Common myeloid progenitor, CD34-positive (primary cell): Measurements from ENCODE around the gene TMCC2.
A peak's percentile ranks its signal among the peaks of the same experiment; 100 is the strongest.

ENCODE experiments used
- CTCF ChIA-PET: fragments of 350-600 bp; sonication (Branson Sonifier 250); formaldehyde crosslinking; loops from one replicate; lab custom pipeline; 2021; ENCODE audit warnings: antibody characterized with exemption; lab: Charles Lee
- POLR2A ChIA-PET: fragments of 350-600 bp; sonication (Branson Sonifier 250); formaldehyde crosslinking; loops from one replicate; lab custom pipeline; 2021; ENCODE audit warnings: antibody characterized with exemption; lab: Charles Lee
- DNase-seq, 3 donors: peaks; one replicate each; pipeline versions ENCODE4 v3.0.0 to v3.0.0-alpha.2; 2013
- H3K27ac ChIP-seq, 2 experiments: 1 replicate in 1 of 2; 2 replicates in 1 of 2; pipeline ENCODE4 v1.7.0; 2013; ENCODE audit warnings: inconsistent platforms in 2 of 2, low read length in 2 of 2, mild to moderate bottlenecking in 2 of 2, low read depth in 1 of 2, moderate library complexity in 1 of 2; ENCODE audit not compliant: severe bottlenecking in 2 of 2, insufficient read depth in 1 of 2, poor library complexity in 1 of 2
- H3K27me3 ChIP-seq, 5 experiments: replicated peaks in 2 of 5; 1 replicate in 3 of 5; 2 replicates in 2 of 5; pipeline versions ENCODE4 v1.6.1 to v1.7.0; 2013; ENCODE audit warnings: low read length in 4 of 5, mild to moderate bottlenecking in 2 of 5, moderate library complexity in 2 of 5, inconsistent platforms in 1 of 5; ENCODE audit not compliant: insufficient read depth in 5 of 5, control insufficient read depth in 4 of 5
- H3K36me3 ChIP-seq, 4 experiments: 1 replicate in 2 of 4; 2 replicates in 2 of 4; pipeline versions ENCODE4 v1.6.1 to v1.7.0; 2013; ENCODE audit warnings: low read length in 3 of 4, control low read depth in 1 of 4, mild to moderate bottlenecking in 1 of 4; ENCODE audit not compliant: control insufficient read depth in 4 of 4, insufficient read depth in 4 of 4
- H3K4me1 ChIP-seq, 4 experiments: 1 replicate in 3 of 4; 2 replicates in 1 of 4; pipeline versions ENCODE4 v1.6.1 to v1.7.1; 2013; ENCODE audit warnings: low read length in 3 of 4, mild to moderate bottlenecking in 3 of 4, control low read depth in 1 of 4, inconsistent platforms in 1 of 4, moderate library complexity in 1 of 4; ENCODE audit not compliant: control insufficient read depth in 4 of 4, insufficient read depth in 4 of 4; ENCODE audit errors: control extremely low read depth in 1 of 4
- H3K4me3 ChIP-seq, 7 experiments: 1 replicate in 4 of 7; 2 replicates in 3 of 7; pipeline versions ENCODE4 v1.5.1 to v1.7.0; 2013; ENCODE audit warnings: mild to moderate bottlenecking in 7 of 7, low read length in 6 of 7, moderate library complexity in 6 of 7, inconsistent platforms in 2 of 7, low read depth in 2 of 7, control low read depth in 1 of 7; ENCODE audit not compliant: insufficient read depth in 4 of 7, control insufficient read depth in 1 of 7; ENCODE audit errors: extremely low read depth in 1 of 7
- H3K9me3 ChIP-seq, 5 experiments: 1 replicate in 4 of 5; 2 replicates in 1 of 5; pipeline versions ENCODE4 v1.6.1 to v1.7.1; 2013; ENCODE audit warnings: low read length in 4 of 5, mild to moderate bottlenecking in 2 of 5, inconsistent platforms in 1 of 5, low read depth in 1 of 5, moderate library complexity in 1 of 5; ENCODE audit not compliant: control insufficient read depth in 4 of 5, insufficient read depth in 2 of 5; ENCODE audit errors: control extremely low read depth in 1 of 5
- WGBS: methylation state at CpG from one replicate; pipeline ENCODE4 v1.1.5; 2013; ENCODE audit not compliant: insufficient coverage; 5-methylcytosine and 5-hydroxymethylcytosine counted together

TMCC2 gene

DNA sequence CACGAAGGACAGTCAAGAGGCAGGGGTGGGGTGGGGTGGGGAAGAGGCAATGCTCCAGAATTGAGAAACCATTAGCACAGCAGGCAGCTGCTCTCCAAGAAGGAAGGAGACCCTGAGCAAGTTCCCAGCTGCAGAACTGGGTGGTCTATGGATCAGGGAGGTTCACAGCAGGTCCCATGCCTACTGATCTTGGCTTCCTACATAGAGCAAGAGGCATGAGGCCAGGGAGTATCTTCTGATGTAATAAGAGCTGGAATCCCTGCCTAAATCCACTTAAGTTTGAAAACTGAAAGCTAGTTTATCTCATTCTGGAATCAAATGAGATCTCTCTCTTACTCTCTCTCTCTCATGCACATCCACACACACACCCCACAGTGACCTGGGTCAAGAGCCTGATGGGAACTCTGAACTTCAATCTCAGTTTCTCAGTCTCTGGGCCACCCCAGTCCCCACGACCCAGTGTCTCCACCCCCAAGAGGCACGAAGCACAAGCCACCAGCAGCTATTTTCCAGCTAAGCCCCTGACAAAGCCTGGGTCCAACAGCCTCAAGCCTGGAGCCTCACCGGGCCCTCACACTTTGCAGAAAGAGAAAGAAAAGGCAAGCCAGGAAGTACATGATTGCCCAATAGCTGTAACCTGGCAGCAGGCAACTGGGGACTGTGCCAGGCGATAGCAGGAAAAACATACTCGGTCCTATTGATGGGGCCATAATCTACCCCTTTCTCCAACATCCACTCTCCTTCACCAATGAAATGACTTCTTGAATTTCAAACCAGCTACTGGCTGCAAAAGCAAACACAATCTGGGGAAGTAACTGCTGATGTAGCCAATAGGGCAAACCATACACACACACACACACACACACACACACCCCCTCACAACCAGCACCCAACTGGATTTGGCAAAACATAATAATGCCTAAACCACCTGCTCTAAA is 91.6 kb downstream of the TMCC2 start:
- POLR2A ChIA-PET: no interaction called here
- DNase-seq: peak; percentile 52 to 82 (median 81)
- 21% methylated on average over 4 of the region's 6 CpGs for WGBS
- CTCF ChIA-PET: interaction anchor here (1.0 to 28.5 kb wide), 6 partner anchors 9 to 47 kb away, joined by 3 to 1168 read pairs (median 5); no protein-coding TSS in a partner anchor
- no peaks in the 10 kb centered on the region for H3K36me3 ChIP-seq
- peaks cover 0 to 31% (median 0%) of the 10 kb centered on the region in 5 experiments for H3K27me3 ChIP-seq
- peak overlapping the region in 4 of 7 experiments; percentile 4 to 59 (median 18) for H3K4me3 ChIP-seq
- peaks cover 20 to 66% (median 42%) of the 10 kb centered on the region in 4 experiments for H3K4me1 ChIP-seq
- H3K9me3 ChIP-seq: no peaks in the 10 kb centered on the region
- H3K27ac ChIP-seq: no peak overlapping the region

GRCh38 chr1:205321162-205321958 is 93.6 kb downstream of the TMCC2 start, which contains the start of gene NUAK2:
NUAK2 (minus strand) TSS chr1:205321745; CDS start chr1:205321628, 117 bp downstream.
- ChIA-PET CTCF (interaction anchor here (0.8 to 28.5 kb wide), 5 partner anchors 10 to 315 kb away, joined by 3 to 1168 read pairs (median 4); no protein-coding TSS in a partner anchor), POLR2A (interaction anchor here (1.8 kb wide), 1 partner anchor 36 kb away, joined by 5 read pairs; no protein-coding TSS in a partner anchor)
- Histone ChIP-seq H3K36me3 (no peaks in the 10 kb centered on the region), H3K4me1 (peaks cover 16 to 55% (median 37%) of the 10 kb centered on the region in 4 experiments), H3K4me3 (peak within 1 kb of the TSS; percentile 10 to 92 (median 81)), H3K9me3 (no peaks in the 10 kb centered on the region), H3K27me3 (peaks cover 0 to 37% (median 0%) of the 10 kb centered on the region in 5 experiments), H3K27ac (peak within 1 kb of the TSS in 1 of 2 experiments; percentile 40)
- WGBS: 0% methylated on average over 74 of the region's 75 CpGs
- DNase-seq: peak; percentile 56 to 76 (median 62)

DNA sequence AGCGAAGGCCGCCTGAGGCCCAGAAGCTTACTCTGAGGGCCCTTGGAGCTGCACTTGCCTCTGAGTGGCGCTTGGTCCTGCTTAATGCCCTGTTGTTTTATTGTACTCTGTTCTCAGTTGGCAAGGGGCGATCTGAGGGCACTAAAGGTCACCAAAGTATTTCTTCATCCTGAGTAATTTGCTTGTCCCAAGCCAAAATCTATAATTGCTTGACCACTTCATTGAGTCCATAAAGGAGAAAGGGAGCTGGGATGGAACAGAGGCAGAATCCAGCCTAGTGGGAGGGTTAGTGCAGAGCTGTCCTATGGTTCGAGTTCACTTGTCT is 94.2 kb downstream of the TMCC2 start:
- Histone ChIP-seq H3K9me3 (no peaks in the 10 kb centered on the region), H3K4me3 (peak overlapping the region in 6 of 7 experiments; percentile 10 to 92 (median 84)), H3K4me1 (peaks cover 16 to 49% (median 35%) of the 10 kb centered on the region in 4 experiments), H3K27me3 (peaks cover 0 to 38% (median 0%) of the 10 kb centered on the region in 5 experiments), H3K36me3 (no peaks in the 10 kb centered on the region), H3K27ac (no peak overlapping the region)
- WGBS: 50% methylated on average over 5 of the region's 5 CpGs
- no peak for DNase-seq
- POLR2A ChIA-PET: interaction anchor here (1.8 kb wide), 1 partner anchor 36 kb away, joined by 5 read pairs; no protein-coding TSS in a partner anchor
- CTCF ChIA-PET: interaction anchor here (0.9 to 28.5 kb wide), 3 partner anchors 11 to 315 kb away, joined by 3 to 1168 read pairs (median 14); no protein-coding TSS in a partner anchor
